Choroid plexus epithelial cell (primary cell): ENCODE results near the gene FOS.

Source experiments
- DNase-seq: peaks from one replicate; pipeline ENCODE4 v3.0.0-alpha.2; 2010; ENCODE audit warnings: low read depth
- H3K4me3 ChIP-seq: 2 replicates; pipeline ENCODE4 v1.5.1; 2011; ENCODE audit warnings: low read depth, mild to moderate bottlenecking, control low read depth, low read length, moderate library complexity
- CTCF ChIP-seq: conservative IDR thresholded peaks from 2 replicates; pipeline ENCODE4 v1.5.1; 2011; ENCODE audit warnings: low read depth, mild to moderate bottlenecking, control low read depth, inconsistent platforms, low read length, moderate library complexity

The FOS gene

GRCh38 chr14:75295491-75296345, 17.1 kb downstream of the FOS start:
- peak; percentile 98 for TF ChIP-seq CTCF
- H3K4me3 ChIP-seq, result peak overlapping the region; percentile 67
- DNase-seq, result peak; percentile 85

GRCh38 chr14:75297411-75298040, 18.9 kb downstream of the FOS start:
- H3K4me3 ChIP-seq, result no peak overlapping the region
- no peak for DNase-seq
- TF ChIP-seq CTCF, result no peak

DNA sequence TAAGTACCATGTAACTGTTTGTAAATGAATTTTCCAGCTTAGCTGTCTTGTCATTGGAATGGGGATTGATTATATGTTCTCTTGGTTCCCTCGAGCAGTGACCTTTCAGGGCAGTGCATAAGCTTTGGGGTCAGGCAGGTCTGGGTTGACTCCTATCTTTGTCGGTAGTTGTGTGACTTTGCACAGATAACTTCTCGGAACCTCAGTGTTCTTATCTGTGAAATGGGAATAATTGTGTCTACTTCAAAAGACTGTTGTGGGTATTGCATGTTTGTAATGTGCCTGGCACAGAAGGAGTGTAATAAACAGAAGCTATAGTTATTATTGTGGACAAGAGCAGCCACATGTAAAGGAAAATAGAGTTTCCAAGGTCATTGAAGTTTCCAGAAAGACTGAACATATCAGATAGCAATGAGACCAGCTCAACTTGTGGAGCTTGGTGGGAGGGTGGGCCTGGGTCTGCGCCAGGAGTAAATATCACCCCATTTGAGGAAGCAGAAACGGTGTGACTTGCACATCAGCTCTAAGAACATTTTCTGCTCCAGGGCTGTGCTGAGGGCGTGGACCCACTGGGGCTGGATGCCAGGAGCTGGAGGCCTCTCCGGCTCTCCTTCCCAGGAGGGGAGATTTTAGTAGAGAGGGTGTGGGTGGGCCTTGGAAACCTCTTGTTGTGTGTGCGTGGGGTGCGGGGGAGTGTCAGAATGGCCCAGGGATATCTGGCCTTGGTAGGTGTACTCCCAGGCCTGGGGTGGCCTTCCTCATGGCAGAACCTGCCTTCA, 19.7 kb downstream of the FOS start:
- no peak overlapping the region for H3K4me3 ChIP-seq
- no peak for TF ChIP-seq CTCF
- no peak for DNase-seq

- no peak for TF ChIP-seq CTCF
- peak; percentile 75 for DNase-seq
- no peak overlapping the region for H3K4me3 ChIP-seq
These were observed 20.4 kb downstream of the FOS start for GRCh38 chr14:75299059-75299458.

DNA sequence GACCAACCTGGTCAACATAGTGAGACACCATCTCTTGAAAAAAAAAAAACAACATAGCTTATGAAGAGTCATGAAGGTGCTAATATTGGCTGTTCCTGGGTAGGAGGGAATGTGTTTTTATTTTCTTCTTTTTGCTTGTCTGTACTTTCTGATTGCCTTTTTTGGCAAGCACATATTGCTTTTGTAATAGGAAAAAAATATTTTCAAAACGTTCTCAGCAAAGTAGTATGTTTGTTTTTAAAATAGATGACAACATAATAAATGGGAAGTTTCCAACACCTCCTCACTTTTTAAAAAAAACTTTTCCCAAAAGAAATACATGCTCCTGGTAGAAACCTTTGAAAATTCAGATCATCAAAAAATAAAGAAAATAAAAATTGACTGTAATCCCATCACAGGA, 20.9 kb downstream of the FOS start:
- no peak overlapping the region for H3K4me3 ChIP-seq
- TF ChIP-seq CTCF, result no peak
- no peak for DNase-seq

GRCh38 chr14:75301666-75302325, 23.2 kb downstream of the FOS start:
- no peak overlapping the region for H3K4me3 ChIP-seq
- peak; percentile 66 for DNase-seq
- no peak for TF ChIP-seq CTCF
